H9 (cell line): ENCODE measurements around the gene NUPR1. TPM values are rescaled to one million over a fixed set of nuclear protein-coding genes. Genes with fewer than 3 reads are reported as not detected.

Source experiments
- DNase-seq: peaks from one replicate; pipeline ENCODE4 v3.0.0-alpha.2; 2017
- H2AFZ ChIP-seq: one replicate; pipeline ENCODE4 v1.6.1; 2013; ENCODE audit warnings: mild to moderate bottlenecking, low read length, control low read depth, moderate library complexity
- H2AK5ac ChIP-seq: 2 replicates; pipeline ENCODE4 v1.6.1; 2013; ENCODE audit warnings: low read length, control low read depth, mixed read lengths; ENCODE audit not compliant: insufficient read length
- H2BK120ac ChIP-seq: one replicate; pipeline ENCODE4 v1.6.1; 2013; ENCODE audit warnings: low read depth, mild to moderate bottlenecking, low read length, control low read depth, inconsistent platforms; ENCODE audit not compliant: poor library complexity, severe bottlenecking
- H2BK12ac ChIP-seq: 2 replicates; pipeline ENCODE4 v1.6.1; 2013; ENCODE audit warnings: low read length, control low read depth, mixed read lengths, low read depth; ENCODE audit not compliant: insufficient read length
- H2BK15ac ChIP-seq: 2 replicates; pipeline ENCODE4 v1.6.1; 2013; ENCODE audit warnings: low read depth, low read length, control low read depth
- H2BK20ac ChIP-seq: one replicate; pipeline ENCODE4 v1.6.1; 2013; ENCODE audit warnings: low read depth, mild to moderate bottlenecking, low read length, control low read depth, inconsistent platforms; ENCODE audit not compliant: poor library complexity, severe bottlenecking
- H2BK5ac ChIP-seq: 2 replicates; pipeline ENCODE4 v1.6.1; 2013; ENCODE audit warnings: low read length, control low read depth, mixed read lengths; ENCODE audit not compliant: insufficient read length
- H3K14ac ChIP-seq: 2 replicates; pipeline ENCODE4 v1.6.1; 2013; ENCODE audit warnings: low read length, control low read depth; ENCODE audit not compliant: insufficient read depth
- H3K18ac ChIP-seq: 2 replicates; pipeline ENCODE4 v1.6.1; 2013; ENCODE audit warnings: low read depth, mild to moderate bottlenecking, mixed read lengths, low read length, control low read depth; ENCODE audit not compliant: insufficient read length
- H3K23ac ChIP-seq: 2 replicates; pipeline ENCODE4 v1.6.1; 2013; ENCODE audit warnings: low read length, control low read depth, mixed read lengths, low read depth; ENCODE audit not compliant: insufficient read length
- H3K23me2 ChIP-seq: 2 replicates; pipeline ENCODE4 v1.6.1; 2013; ENCODE audit warnings: low read depth, mild to moderate bottlenecking, mixed read lengths, low read length, control low read depth; ENCODE audit not compliant: insufficient read length, poor library complexity, severe bottlenecking
- H3K27ac ChIP-seq: 2 replicates; pipeline ENCODE4 v1.5.1; 2013; ENCODE audit warnings: low read length, control low read depth, mixed read lengths, low read depth; ENCODE audit not compliant: insufficient read length
- H3K27me3 ChIP-seq: 2 replicates; pipeline ENCODE4 v1.6.1; 2013; ENCODE audit warnings: low read length, control low read depth, inconsistent platforms; ENCODE audit not compliant: insufficient read depth
- H3K4ac ChIP-seq: 2 replicates; pipeline ENCODE4 v1.6.1; 2013; ENCODE audit warnings: low read depth, mild to moderate bottlenecking, control low read depth, inconsistent platforms, low read length, moderate library complexity
- H3K4me1 ChIP-seq: 2 replicates; pipeline ENCODE4 v1.6.1; 2013; ENCODE audit warnings: low read length, control low read depth, inconsistent platforms; ENCODE audit not compliant: insufficient read depth
- H3K4me2 ChIP-seq: 2 replicates; pipeline ENCODE4 v1.6.1; 2013; ENCODE audit warnings: low read length, control low read depth, mixed read lengths; ENCODE audit not compliant: insufficient read length, insufficient read depth
- H3K56ac ChIP-seq: 2 replicates; pipeline ENCODE4 v1.6.1; 2013; ENCODE audit warnings: low read depth, mild to moderate bottlenecking, mixed read lengths, low read length, control low read depth; ENCODE audit not compliant: insufficient read length
- H3K79me1 ChIP-seq: 2 replicates; pipeline ENCODE4 v1.6.1; 2013; ENCODE audit warnings: low read depth, mild to moderate bottlenecking, moderate library complexity, low read length, control low read depth, inconsistent platforms; ENCODE audit not compliant: insufficient read depth, poor library complexity, severe bottlenecking
- H3K79me2 ChIP-seq: 2 replicates; pipeline ENCODE4 v1.6.1; 2013; ENCODE audit warnings: low read length, control low read depth, inconsistent platforms; ENCODE audit not compliant: insufficient read depth
- H3K9ac ChIP-seq: 2 replicates; pipeline ENCODE4 v1.6.1; 2013; ENCODE audit warnings: low read length, control low read depth, mixed read lengths; ENCODE audit not compliant: insufficient read length; ENCODE audit errors: extremely low read depth
- H3K9me3 ChIP-seq: one replicate; pipeline ENCODE4 v1.6.1; 2013; ENCODE audit warnings: low read depth, low read length, inconsistent platforms; ENCODE audit not compliant: control insufficient read depth
- H3T11ph ChIP-seq: one replicate; pipeline ENCODE4 v1.6.1; 2013; ENCODE audit warnings: mild to moderate bottlenecking, low read length, control low read depth, inconsistent platforms
- H4K20me1 ChIP-seq: one replicate; pipeline ENCODE4 v1.6.1; 2013; ENCODE audit not compliant: control insufficient read depth, insufficient read length, insufficient read depth
- H4K5ac ChIP-seq: 2 replicates; pipeline ENCODE4 v1.6.1; 2013; ENCODE audit warnings: low read depth, mild to moderate bottlenecking, mixed read lengths, low read length, control low read depth; ENCODE audit not compliant: insufficient read length
- H4K8ac ChIP-seq: replicated peaks from 2 replicates; pipeline ENCODE4 v1.6.1; 2013; ENCODE audit warnings: low read length, control low read depth, mixed read lengths, low read depth; ENCODE audit not compliant: insufficient read length
- H4K91ac ChIP-seq: 2 replicates; pipeline ENCODE4 v1.6.1; 2013; ENCODE audit warnings: low read depth, mild to moderate bottlenecking, moderate library complexity, mixed read lengths, low read length, control low read depth; ENCODE audit not compliant: insufficient read length
- H3K27ac Mint-ChIP-seq, 3 experiments: 2 replicates in 2 of 3; 3 replicates in 1 of 3; pipeline ENCODE4 v1.8.0; 2020 to 2021; ENCODE audit warnings: mixed read lengths in 3 of 3, mild to moderate bottlenecking in 1 of 3, moderate library complexity in 1 of 3
- H3K27me3 Mint-ChIP-seq: 2 replicates; pipeline ENCODE4 v1.8.0; 2021; ENCODE audit warnings: low read depth, mild to moderate bottlenecking, moderate library complexity, mixed read lengths
- H3K36me3 Mint-ChIP-seq, 3 experiments: 2 replicates in 2 of 3; 3 replicates in 1 of 3; pipeline ENCODE4 v1.8.0; 2020 to 2021; ENCODE audit warnings: low read depth in 3 of 3, mixed read lengths in 3 of 3; ENCODE audit not compliant: insufficient read depth in 1 of 3
- H3K4me1 Mint-ChIP-seq, 2 experiments: 2 replicates each; pipeline ENCODE4 v1.8.0; 2020; ENCODE audit warnings: mixed read lengths in 2 of 2
- H3K4me3 Mint-ChIP-seq, 2 experiments: 2 replicates in 1 of 2; 3 replicates in 1 of 2; pipeline ENCODE4 v1.8.0; 2020 to 2021; ENCODE audit warnings: mild to moderate bottlenecking in 2 of 2, mixed read lengths in 2 of 2, moderate library complexity in 1 of 2
- H3K9me3 Mint-ChIP-seq, 2 experiments: 2 replicates in 1 of 2; 3 replicates in 1 of 2; pipeline ENCODE4 v1.8.0; 2020; ENCODE audit warnings: mild to moderate bottlenecking in 2 of 2, mixed read lengths in 2 of 2, moderate library complexity in 1 of 2
- CTCF ChIP-seq: fragments of 200-600 bp; sonication (generic); conservative IDR thresholded peaks from 3 replicates; pipeline ENCODE4 v1.8.0; 2021; ENCODE audit warnings: antibody characterized with exemption, mild to moderate bottlenecking
- WGBS: extraction: QIAGEN DNeasy Blood & Tissue Kit; methylation state at CpG from one replicate; pipeline ENCODE4 v1.1.7; 2013; ENCODE audit warnings: missing lambda C conversion rate, low lambda C conversion rate, mixed read lengths; ENCODE audit not compliant: insufficient read length; ENCODE audit errors: extremely low coverage; 5-methylcytosine and 5-hydroxymethylcytosine counted together
- total RNA-seq: library from RNA; stranded (reverse); gene quantifications from 2 replicates; pipeline ENCODE4 v1.2.1, GENCODE V29; 2021

The NUPR1 gene
- total RNA-seq, 1 experiment from 2014 or later: 0.35 TPM

GRCh38 chr16:28492511-28492910 lies 46.3 kb downstream of the NUPR1 start:
- no peak overlapping the region for H2BK20ac ChIP-seq
- WGBS: no CpG with 5 or more reads among the region's 4 CpGs
- no peak overlapping the region for H4K5ac ChIP-seq
- no peaks in the 10 kb centered on the region for H3K79me2 ChIP-seq
- no peak overlapping the region for H4K91ac ChIP-seq
- H3K27ac Mint-ChIP-seq: peak overlapping the region; percentile 84 to 100 (median 100); a peak in 6 of 7 replicates
- H3K4me2 ChIP-seq: peak overlapping the region; percentile 63
- H3K4me1 Mint-ChIP-seq: peaks cover 4 to 5% of the 10 kb centered on the region in 2 experiments; a peak in 1 of 4 replicates
- H3K14ac ChIP-seq: no peak overlapping the region
- H3K18ac ChIP-seq: no peak overlapping the region
- no peak overlapping the region for H3K4ac ChIP-seq
- no peak overlapping the region for H3K23ac ChIP-seq
- no peak overlapping the region for H2BK15ac ChIP-seq
- TF ChIP-seq CTCF: no peak
- H2BK120ac ChIP-seq: no peak overlapping the region
- H3K27me3 ChIP-seq: no peaks in the 10 kb centered on the region
- peaks cover 19% of the 10 kb centered on the region for H3K27me3 Mint-ChIP-seq
- no peak overlapping the region for H3K27ac ChIP-seq
- H3K23me2 ChIP-seq: peaks cover 9% of the 10 kb centered on the region
- no peak overlapping the region for H3T11ph ChIP-seq
- no peak overlapping the region for H2AFZ ChIP-seq
- no peaks in the 10 kb centered on the region for H3K79me1 ChIP-seq
- H3K4me3 Mint-ChIP-seq: peak overlapping the region; percentile 96 to 97
- H4K20me1 ChIP-seq: peaks cover 3% of the 10 kb centered on the region
- H3K36me3 Mint-ChIP-seq: peaks cover 2 to 12% (median 9%) of the 10 kb centered on the region in 3 experiments; a peak in 6 of 7 replicates
- no peak overlapping the region for H2AK5ac ChIP-seq
- H2BK5ac ChIP-seq: no peak overlapping the region
- H3K9ac ChIP-seq: peak overlapping the region; percentile 93
- H3K9me3 ChIP-seq: no peaks in the 10 kb centered on the region
- H2BK12ac ChIP-seq: no peak overlapping the region
- no peak overlapping the region for H4K8ac ChIP-seq
- no peaks in the 10 kb centered on the region for H3K9me3 Mint-ChIP-seq
- no peaks in the 10 kb centered on the region for H3K4me1 ChIP-seq
- H3K56ac ChIP-seq: no peak overlapping the region
- DNase-seq: no peak
